H9 (cell line): ENCODE results near the gene AACS. TPM values are rescaled to one million over a fixed set of nuclear protein-coding genes. Genes with fewer than 3 reads are reported as not detected.

ENCODE experiments used
- DNase-seq: peaks from one replicate; pipeline ENCODE4 v3.0.0-alpha.2; 2017
- H2AFZ ChIP-seq: one replicate; pipeline ENCODE4 v1.6.1; 2013; ENCODE audit warnings: mild to moderate bottlenecking, low read length, control low read depth, moderate library complexity
- H2AK5ac ChIP-seq: 2 replicates; pipeline ENCODE4 v1.6.1; 2013; ENCODE audit warnings: low read length, control low read depth, mixed read lengths; ENCODE audit not compliant: insufficient read length
- H2BK120ac ChIP-seq: one replicate; pipeline ENCODE4 v1.6.1; 2013; ENCODE audit warnings: low read depth, mild to moderate bottlenecking, low read length, control low read depth, inconsistent platforms; ENCODE audit not compliant: poor library complexity, severe bottlenecking
- H2BK12ac ChIP-seq: 2 replicates; pipeline ENCODE4 v1.6.1; 2013; ENCODE audit warnings: low read length, control low read depth, mixed read lengths, low read depth; ENCODE audit not compliant: insufficient read length
- H2BK15ac ChIP-seq: 2 replicates; pipeline ENCODE4 v1.6.1; 2013; ENCODE audit warnings: low read depth, low read length, control low read depth
- H2BK20ac ChIP-seq: one replicate; pipeline ENCODE4 v1.6.1; 2013; ENCODE audit warnings: low read depth, mild to moderate bottlenecking, low read length, control low read depth, inconsistent platforms; ENCODE audit not compliant: poor library complexity, severe bottlenecking
- H2BK5ac ChIP-seq: 2 replicates; pipeline ENCODE4 v1.6.1; 2013; ENCODE audit warnings: low read length, control low read depth, mixed read lengths; ENCODE audit not compliant: insufficient read length
- H3K14ac ChIP-seq: 2 replicates; pipeline ENCODE4 v1.6.1; 2013; ENCODE audit warnings: low read length, control low read depth; ENCODE audit not compliant: insufficient read depth
- H3K18ac ChIP-seq: 2 replicates; pipeline ENCODE4 v1.6.1; 2013; ENCODE audit warnings: low read depth, mild to moderate bottlenecking, mixed read lengths, low read length, control low read depth; ENCODE audit not compliant: insufficient read length
- H3K23ac ChIP-seq: 2 replicates; pipeline ENCODE4 v1.6.1; 2013; ENCODE audit warnings: low read length, control low read depth, mixed read lengths, low read depth; ENCODE audit not compliant: insufficient read length
- H3K23me2 ChIP-seq: 2 replicates; pipeline ENCODE4 v1.6.1; 2013; ENCODE audit warnings: low read depth, mild to moderate bottlenecking, mixed read lengths, low read length, control low read depth; ENCODE audit not compliant: insufficient read length, poor library complexity, severe bottlenecking
- H3K27ac ChIP-seq: 2 replicates; pipeline ENCODE4 v1.5.1; 2013; ENCODE audit warnings: low read length, control low read depth, mixed read lengths, low read depth; ENCODE audit not compliant: insufficient read length
- H3K27me3 ChIP-seq: 2 replicates; pipeline ENCODE4 v1.6.1; 2013; ENCODE audit warnings: low read length, control low read depth, inconsistent platforms; ENCODE audit not compliant: insufficient read depth
- H3K4ac ChIP-seq: 2 replicates; pipeline ENCODE4 v1.6.1; 2013; ENCODE audit warnings: low read depth, mild to moderate bottlenecking, control low read depth, inconsistent platforms, low read length, moderate library complexity
- H3K4me1 ChIP-seq: 2 replicates; pipeline ENCODE4 v1.6.1; 2013; ENCODE audit warnings: low read length, control low read depth, inconsistent platforms; ENCODE audit not compliant: insufficient read depth
- H3K4me2 ChIP-seq: 2 replicates; pipeline ENCODE4 v1.6.1; 2013; ENCODE audit warnings: low read length, control low read depth, mixed read lengths; ENCODE audit not compliant: insufficient read length, insufficient read depth
- H3K56ac ChIP-seq: 2 replicates; pipeline ENCODE4 v1.6.1; 2013; ENCODE audit warnings: low read depth, mild to moderate bottlenecking, mixed read lengths, low read length, control low read depth; ENCODE audit not compliant: insufficient read length
- H3K79me1 ChIP-seq: 2 replicates; pipeline ENCODE4 v1.6.1; 2013; ENCODE audit warnings: low read depth, mild to moderate bottlenecking, moderate library complexity, low read length, control low read depth, inconsistent platforms; ENCODE audit not compliant: insufficient read depth, poor library complexity, severe bottlenecking
- H3K79me2 ChIP-seq: 2 replicates; pipeline ENCODE4 v1.6.1; 2013; ENCODE audit warnings: low read length, control low read depth, inconsistent platforms; ENCODE audit not compliant: insufficient read depth
- H3K9ac ChIP-seq: 2 replicates; pipeline ENCODE4 v1.6.1; 2013; ENCODE audit warnings: low read length, control low read depth, mixed read lengths; ENCODE audit not compliant: insufficient read length; ENCODE audit errors: extremely low read depth
- H3K9me3 ChIP-seq: one replicate; pipeline ENCODE4 v1.6.1; 2013; ENCODE audit warnings: low read depth, low read length, inconsistent platforms; ENCODE audit not compliant: control insufficient read depth
- H3T11ph ChIP-seq: one replicate; pipeline ENCODE4 v1.6.1; 2013; ENCODE audit warnings: mild to moderate bottlenecking, low read length, control low read depth, inconsistent platforms
- H4K20me1 ChIP-seq: one replicate; pipeline ENCODE4 v1.6.1; 2013; ENCODE audit not compliant: control insufficient read depth, insufficient read length, insufficient read depth
- H4K5ac ChIP-seq: 2 replicates; pipeline ENCODE4 v1.6.1; 2013; ENCODE audit warnings: low read depth, mild to moderate bottlenecking, mixed read lengths, low read length, control low read depth; ENCODE audit not compliant: insufficient read length
- H4K8ac ChIP-seq: replicated peaks from 2 replicates; pipeline ENCODE4 v1.6.1; 2013; ENCODE audit warnings: low read length, control low read depth, mixed read lengths, low read depth; ENCODE audit not compliant: insufficient read length
- H4K91ac ChIP-seq: 2 replicates; pipeline ENCODE4 v1.6.1; 2013; ENCODE audit warnings: low read depth, mild to moderate bottlenecking, moderate library complexity, mixed read lengths, low read length, control low read depth; ENCODE audit not compliant: insufficient read length
- H3K27ac Mint-ChIP-seq, 3 experiments: 2 replicates in 2 of 3; 3 replicates in 1 of 3; pipeline ENCODE4 v1.8.0; 2020 to 2021; ENCODE audit warnings: mixed read lengths in 3 of 3, mild to moderate bottlenecking in 1 of 3, moderate library complexity in 1 of 3
- H3K27me3 Mint-ChIP-seq: 2 replicates; pipeline ENCODE4 v1.8.0; 2021; ENCODE audit warnings: low read depth, mild to moderate bottlenecking, moderate library complexity, mixed read lengths
- H3K36me3 Mint-ChIP-seq, 3 experiments: 2 replicates in 2 of 3; 3 replicates in 1 of 3; pipeline ENCODE4 v1.8.0; 2020 to 2021; ENCODE audit warnings: low read depth in 3 of 3, mixed read lengths in 3 of 3; ENCODE audit not compliant: insufficient read depth in 1 of 3
- H3K4me1 Mint-ChIP-seq, 2 experiments: 2 replicates each; pipeline ENCODE4 v1.8.0; 2020; ENCODE audit warnings: mixed read lengths in 2 of 2
- H3K4me3 Mint-ChIP-seq, 2 experiments: 2 replicates in 1 of 2; 3 replicates in 1 of 2; pipeline ENCODE4 v1.8.0; 2020 to 2021; ENCODE audit warnings: mild to moderate bottlenecking in 2 of 2, mixed read lengths in 2 of 2, moderate library complexity in 1 of 2
- H3K9me3 Mint-ChIP-seq, 2 experiments: 2 replicates in 1 of 2; 3 replicates in 1 of 2; pipeline ENCODE4 v1.8.0; 2020; ENCODE audit warnings: mild to moderate bottlenecking in 2 of 2, mixed read lengths in 2 of 2, moderate library complexity in 1 of 2
- WGBS: extraction: QIAGEN DNeasy Blood & Tissue Kit; methylation state at CpG from one replicate; pipeline ENCODE4 v1.1.7; 2013; ENCODE audit warnings: missing lambda C conversion rate, low lambda C conversion rate, mixed read lengths; ENCODE audit not compliant: insufficient read length; ENCODE audit errors: extremely low coverage; 5-methylcytosine and 5-hydroxymethylcytosine counted together
- total RNA-seq: library from RNA; stranded (reverse); gene quantifications from 2 replicates; pipeline ENCODE4 v1.2.1, GENCODE V29; 2021
- TF ChIP-seq, protein P1 (sequence below): fragments of 200-600 bp; sonication (generic); conservative IDR thresholded peaks from 3 replicates; pipeline ENCODE4 v1.8.0; 2021; ENCODE audit warnings: antibody characterized with exemption, mild to moderate bottlenecking

Gene AACS
- total RNA-seq, 1 experiment from 2014 or later = 35.0 TPM

DNA sequence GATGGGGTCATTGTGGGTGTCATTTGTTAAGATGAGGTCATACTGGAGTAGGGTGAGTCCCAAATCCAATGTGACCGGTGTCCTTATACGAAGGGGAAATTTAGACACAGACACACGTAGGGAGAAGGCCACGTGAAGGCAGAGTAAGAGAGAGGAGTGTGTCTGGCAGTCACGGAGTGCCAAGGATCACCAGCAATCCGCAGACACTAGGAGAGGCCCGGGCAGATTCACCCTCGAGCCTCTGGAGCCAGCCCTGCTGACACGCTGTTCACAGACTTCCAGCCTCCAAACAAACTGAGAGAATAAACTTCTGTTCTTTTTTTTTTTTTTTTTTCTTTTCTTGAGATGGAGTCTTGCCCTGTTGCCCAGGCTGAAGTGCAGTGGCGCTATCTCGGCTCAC lies 46.9 kb upstream of the AACS start:
- peaks cover 32 to 57% (median 42%) of the 10 kb centered on the region in 3 experiments for H3K36me3 Mint-ChIP-seq
- no peak overlapping the region for H3K18ac ChIP-seq
- H3K4me1 ChIP-seq = no peaks in the 10 kb centered on the region
- no peak overlapping the region for H2BK120ac ChIP-seq
- peak overlapping the region in 2 of 3 experiments; percentile 59 to 78; a peak in 2 of 7 replicates for H3K27ac Mint-ChIP-seq
- no peak overlapping the region for H3T11ph ChIP-seq
- H3K4me2 ChIP-seq = no peak overlapping the region
- H3K9me3 ChIP-seq = no peaks in the 10 kb centered on the region
- no peaks in the 10 kb centered on the region for H3K23me2 ChIP-seq
- H3K9me3 Mint-ChIP-seq = no peaks in the 10 kb centered on the region
- H3K9ac ChIP-seq = no peak overlapping the region
- no peak overlapping the region for H3K23ac ChIP-seq
- H3K27me3 ChIP-seq = no peaks in the 10 kb centered on the region
- no peak overlapping the region for H2AK5ac ChIP-seq
- H2BK12ac ChIP-seq = no peak overlapping the region
- H4K5ac ChIP-seq = no peak overlapping the region
- no peak overlapping the region for H2BK5ac ChIP-seq
- H3K14ac ChIP-seq = no peak overlapping the region
- H3K4me1 Mint-ChIP-seq = no peaks in the 10 kb centered on the region
- no peak overlapping the region for H3K27ac ChIP-seq
- H4K91ac ChIP-seq = no peak overlapping the region
- no peaks in the 10 kb centered on the region for H4K20me1 ChIP-seq
- no peak overlapping the region for H3K4ac ChIP-seq
- no peak overlapping the region for H2BK15ac ChIP-seq
- no peak overlapping the region for H3K56ac ChIP-seq
- no peak overlapping the region for H2AFZ ChIP-seq
- no peak for DNase-seq
- H3K4me3 Mint-ChIP-seq = no peak overlapping the region
- no peaks in the 10 kb centered on the region for H3K27me3 Mint-ChIP-seq
- TF ChIP-seq, protein P1, sequence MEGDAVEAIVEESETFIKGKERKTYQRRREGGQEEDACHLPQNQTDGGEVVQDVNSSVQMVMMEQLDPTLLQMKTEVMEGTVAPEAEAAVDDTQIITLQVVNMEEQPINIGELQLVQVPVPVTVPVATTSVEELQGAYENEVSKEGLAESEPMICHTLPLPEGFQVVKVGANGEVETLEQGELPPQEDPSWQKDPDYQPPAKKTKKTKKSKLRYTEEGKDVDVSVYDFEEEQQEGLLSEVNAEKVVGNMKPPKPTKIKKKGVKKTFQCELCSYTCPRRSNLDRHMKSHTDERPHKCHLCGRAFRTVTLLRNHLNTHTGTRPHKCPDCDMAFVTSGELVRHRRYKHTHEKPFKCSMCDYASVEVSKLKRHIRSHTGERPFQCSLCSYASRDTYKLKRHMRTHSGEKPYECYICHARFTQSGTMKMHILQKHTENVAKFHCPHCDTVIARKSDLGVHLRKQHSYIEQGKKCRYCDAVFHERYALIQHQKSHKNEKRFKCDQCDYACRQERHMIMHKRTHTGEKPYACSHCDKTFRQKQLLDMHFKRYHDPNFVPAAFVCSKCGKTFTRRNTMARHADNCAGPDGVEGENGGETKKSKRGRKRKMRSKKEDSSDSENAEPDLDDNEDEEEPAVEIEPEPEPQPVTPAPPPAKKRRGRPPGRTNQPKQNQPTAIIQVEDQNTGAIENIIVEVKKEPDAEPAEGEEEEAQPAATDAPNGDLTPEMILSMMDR = no peak
- H4K8ac ChIP-seq = no peak overlapping the region
- H2BK20ac ChIP-seq = no peak overlapping the region
- no CpG with 5 or more reads among the region's 11 CpGs for WGBS
- no peaks in the 10 kb centered on the region for H3K79me2 ChIP-seq
- H3K79me1 ChIP-seq = no peaks in the 10 kb centered on the region
